ENCODE results near the gene LSG1.

- TF ChIP-seq GATA2 (IDR thresholded peaks at IDR 0.05; ENCODE audit: low read depth, low read length) (no peak), GATA3 (IDR thresholded peaks at IDR 0.05; ENCODE audit: low read depth, low read length) (no peak)
These were observed 54.2 kb downstream of the LSG1 start for GRCh38 chr3:194617827-194618226.
